Calu3 (cell line): ENCODE data around the gene CAPN11. TPM values are rescaled to one million over a fixed set of nuclear protein-coding genes. Genes with fewer than 3 reads are reported as not detected.
"Not testable (repeated sequence)": the region's sequence is repeated elsewhere in the genome, so short reads cannot be mapped to it uniquely, and the experiment has no call there.

Source experiments
- BruUV-seq: library from RNA; stranded (reverse); fragments of 400-500 nt; replicated peaks from 2 replicates; lab custom pipeline; 2021; lab: Mats Ljungman, UMichigan
- CTCF ChIA-PET: fragments of 300-600 bp; sonication (Branson Sonifier 250); formaldehyde crosslinking; loops from one replicate; lab custom pipeline; 2022; ENCODE audit warnings: antibody characterized with exemption; lab: Charles Lee
- DNase-seq: peaks from one replicate; pipeline ENCODE4 v3.0.0; 2022
- H3K27ac Mint-ChIP-seq: one replicate; pipeline ENCODE4 v1.8.0; 2022; ENCODE audit warnings: mixed read lengths; ENCODE audit not compliant: unreplicated experiment
- H3K27me3 Mint-ChIP-seq: one replicate; pipeline ENCODE4 v1.8.0; 2022; ENCODE audit warnings: mixed read lengths; ENCODE audit not compliant: unreplicated experiment
- H3K36me3 Mint-ChIP-seq: one replicate; pipeline ENCODE4 v1.8.0; 2022; ENCODE audit warnings: mild to moderate bottlenecking, moderate library complexity, mixed read lengths; ENCODE audit not compliant: insufficient read depth, unreplicated experiment
- H3K4me1 Mint-ChIP-seq: one replicate; pipeline ENCODE4 v1.8.0; 2022; ENCODE audit warnings: mild to moderate bottlenecking, low read depth, mixed read lengths; ENCODE audit not compliant: unreplicated experiment
- H3K4me3 Mint-ChIP-seq: one replicate; pipeline ENCODE4 v1.8.0; 2022; ENCODE audit warnings: mild to moderate bottlenecking, low read depth, moderate library complexity, mixed read lengths; ENCODE audit not compliant: unreplicated experiment
- H3K9me3 Mint-ChIP-seq: one replicate; pipeline ENCODE4 v1.8.0; 2022; ENCODE audit warnings: low read depth, mixed read lengths; ENCODE audit not compliant: unreplicated experiment
- CTCF ChIP-seq: fragments of 200-600 bp; IDR thresholded peaks from one replicate; pipeline ENCODE4 v1.8.0; 2022; ENCODE audit warnings: antibody characterized with exemption; ENCODE audit not compliant: unreplicated experiment
- intact Hi-C: fragments of 100-400 bp; cut with micrococcal nuclease; formaldehyde crosslinking; loops from one replicate; pipeline ENCODE4 v1.10.0; 2022; ENCODE audit not compliant: unreplicated experiment
- total RNA-seq: library from RNA; stranded (reverse); gene quantifications from 2 replicates; pipeline ENCODE4 v1.2.3, GENCODE V29; 2022

Gene CAPN11
- total RNA-seq, 1 experiment from 2014 or later = not detected

GRCh38 chr6:44229376-44230033 is 70.9 kb downstream of the CAPN11 start:
- DNase-seq = no peak
- no peak overlapping the region for H3K4me3 Mint-ChIP-seq
- BruUV-seq = no TSS peak
- H3K9me3 Mint-ChIP-seq = no peaks in the 10 kb centered on the region
- peaks cover 22% of the 10 kb centered on the region for H3K36me3 Mint-ChIP-seq
- CTCF ChIA-PET = no interaction called here
- no peaks in the 10 kb centered on the region for H3K27me3 Mint-ChIP-seq
- intact Hi-C loops = no loop called here
- no peak overlapping the region for H3K27ac Mint-ChIP-seq
- H3K4me1 Mint-ChIP-seq = peaks cover 34% of the 10 kb centered on the region
- TF ChIP-seq CTCF = no peak

- intact Hi-C loops = no loop called here
- no peak for TF ChIP-seq CTCF
- peaks cover 27% of the 10 kb centered on the region for H3K36me3 Mint-ChIP-seq
- H3K27me3 Mint-ChIP-seq = no peaks in the 10 kb centered on the region
- BruUV-seq = no TSS peak
- no peak for DNase-seq
- H3K27ac Mint-ChIP-seq = no peak overlapping the region
- H3K4me1 Mint-ChIP-seq = peaks cover 34% of the 10 kb centered on the region
- H3K4me3 Mint-ChIP-seq = no peak overlapping the region
- CTCF ChIA-PET = interaction anchor here (0.6 kb wide), 1 partner anchor 101 kb away, joined by 4 read pairs; no protein-coding TSS in a partner anchor
- no peaks in the 10 kb centered on the region for H3K9me3 Mint-ChIP-seq
Measured at GRCh38 chr6:44230034-44230675, 71.5 kb downstream of the CAPN11 start.

GRCh38 chr6:44231426-44231825 is 72.8 kb downstream of the CAPN11 start:
- CTCF ChIA-PET, DNase-seq, BruUV-seq, H3K27ac Mint-ChIP-seq, H3K27me3 Mint-ChIP-seq, intact Hi-C loops, H3K9me3 Mint-ChIP-seq, H3K4me3 Mint-ChIP-seq: not testable (repeated sequence)
- peaks cover 38% of the 10 kb centered on the region for H3K36me3 Mint-ChIP-seq
- H3K4me1 Mint-ChIP-seq = peaks cover 32% of the 10 kb centered on the region

- peaks cover 53% of the 10 kb centered on the region for H3K36me3 Mint-ChIP-seq
- no peaks in the 10 kb centered on the region for H3K27me3 Mint-ChIP-seq
- no peak for DNase-seq
- CTCF ChIA-PET = interaction anchor here (0.6 kb wide), 1 partner anchor 57 kb away, joined by 3 read pairs; no protein-coding TSS in a partner anchor
- BruUV-seq = no TSS peak
- no peak overlapping the region for H3K27ac Mint-ChIP-seq
- no peak for TF ChIP-seq CTCF
- intact Hi-C loops = no loop called here
- peaks cover 25% of the 10 kb centered on the region for H3K4me1 Mint-ChIP-seq
- H3K4me3 Mint-ChIP-seq = no peak overlapping the region
- no peaks in the 10 kb centered on the region for H3K9me3 Mint-ChIP-seq
Measured at GRCh38 chr6:44232676-44233566, 74.3 kb downstream of the CAPN11 start.
